HG02840 (cell line): ENCODE results near the gene ALPL.

Experiments used
- ATAC-seq: cut with Tn5 transposase; IDR thresholded peaks from one replicate; pipeline ENCODE4 v1.9.1; 2021; ENCODE audit warnings: mild to moderate bottlenecking, moderate library complexity, moderate number of reproducible peaks; ENCODE audit not compliant: unreplicated experiment, low FRiP score

Gene ALPL

GRCh38 chr1:21594935-21595897 is 86.0 kb downstream of the ALPL start:
- ATAC-seq: no peak

DNA sequence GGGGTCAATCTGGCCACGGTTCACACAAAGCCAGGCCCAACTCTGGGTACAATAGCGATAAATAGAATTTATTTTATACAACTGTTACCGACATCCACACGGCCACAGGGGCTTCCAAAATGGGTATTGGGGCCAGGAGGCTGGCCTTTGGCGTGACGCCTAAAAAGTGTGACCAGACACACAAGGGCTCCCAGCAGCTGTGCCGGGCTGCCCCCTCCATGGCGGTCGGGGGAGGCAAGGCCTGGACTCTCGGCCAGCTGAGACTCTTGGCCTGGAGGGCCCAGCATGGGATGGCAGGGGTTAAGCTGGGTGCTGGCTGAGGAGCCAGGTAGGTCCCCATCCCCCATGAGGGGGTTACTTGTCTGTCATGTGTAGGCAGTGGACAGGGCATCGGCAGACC is 87.0 kb downstream of the ALPL start:
- no peak for ATAC-seq

DNA sequence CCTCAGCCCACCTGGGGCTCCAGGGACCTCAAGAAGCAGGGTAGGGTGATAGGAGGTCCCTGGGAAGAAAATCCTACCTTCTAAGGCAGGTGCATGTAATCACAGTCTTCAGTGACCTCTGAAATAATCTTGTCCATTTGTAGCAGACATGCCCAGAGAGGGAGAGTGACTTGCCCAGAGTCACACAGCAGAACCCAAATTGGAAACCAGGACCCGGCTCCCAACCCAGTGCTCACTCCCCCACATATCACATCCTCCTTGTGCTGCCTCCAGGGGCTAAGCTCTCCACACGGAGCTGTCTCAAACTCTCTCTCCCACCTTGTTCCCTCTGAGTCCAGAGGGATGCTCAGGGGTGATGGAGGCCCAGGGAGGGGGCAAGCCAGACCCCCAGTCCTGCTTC is 87.4 kb downstream of the ALPL start:
- no peak for ATAC-seq

DNA sequence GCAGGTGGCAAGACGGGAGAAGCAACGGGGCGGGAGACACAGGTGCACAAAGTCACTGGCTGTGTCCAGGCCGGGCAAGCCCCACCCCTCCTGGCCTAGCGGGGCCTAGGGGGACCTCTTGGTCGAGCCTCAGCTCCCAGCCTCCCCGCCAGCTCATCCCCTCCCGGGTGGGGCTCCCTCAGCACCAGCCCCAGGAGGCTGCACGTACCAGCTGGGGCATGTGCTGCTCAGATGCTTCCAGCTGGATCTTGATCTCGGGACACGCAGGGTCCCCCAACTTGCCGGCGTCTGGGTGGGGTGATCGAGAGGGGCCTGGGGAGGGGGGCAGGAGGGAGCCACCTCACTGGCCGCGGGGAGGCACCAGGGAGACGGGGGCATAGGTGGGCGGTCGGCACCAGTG is 88.5 kb downstream of the ALPL start:
- no peak for ATAC-seq

- no peak for ATAC-seq
Measured at GRCh38 chr1:21598417-21598816, 89.2 kb downstream of the ALPL start.

- no peak for ATAC-seq
Measured at GRCh38 chr1:21598904-21599303, 89.7 kb downstream of the ALPL start.

DNA sequence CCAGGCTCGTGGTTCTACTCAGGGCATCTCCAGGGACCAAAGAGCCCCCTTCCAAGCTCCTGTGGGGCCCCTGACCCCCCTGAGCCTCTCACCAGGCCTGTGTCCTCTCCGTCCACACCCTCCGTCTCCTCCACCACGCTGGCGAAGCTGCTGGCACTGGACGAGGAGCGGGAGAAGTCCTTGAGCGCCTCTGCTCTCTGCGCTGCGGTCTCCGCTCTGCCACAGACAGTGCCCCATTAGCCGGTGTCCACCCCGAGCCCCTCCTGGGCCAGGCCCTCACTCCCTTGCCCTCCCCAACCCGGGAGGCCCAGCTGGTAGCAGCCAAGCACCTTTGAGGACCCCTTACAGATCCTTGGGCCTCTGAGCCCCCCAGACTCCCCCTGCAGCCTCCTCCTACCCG is 90.2 kb downstream of the ALPL start:
- no peak for ATAC-seq

GRCh38 chr1:21601278-21602048 is 92.2 kb downstream of the ALPL start:
- ATAC-seq: no peak

GRCh38 chr1:21603177-21604138 is 94.2 kb downstream of the ALPL start:
- ATAC-seq: no peak

DNA sequence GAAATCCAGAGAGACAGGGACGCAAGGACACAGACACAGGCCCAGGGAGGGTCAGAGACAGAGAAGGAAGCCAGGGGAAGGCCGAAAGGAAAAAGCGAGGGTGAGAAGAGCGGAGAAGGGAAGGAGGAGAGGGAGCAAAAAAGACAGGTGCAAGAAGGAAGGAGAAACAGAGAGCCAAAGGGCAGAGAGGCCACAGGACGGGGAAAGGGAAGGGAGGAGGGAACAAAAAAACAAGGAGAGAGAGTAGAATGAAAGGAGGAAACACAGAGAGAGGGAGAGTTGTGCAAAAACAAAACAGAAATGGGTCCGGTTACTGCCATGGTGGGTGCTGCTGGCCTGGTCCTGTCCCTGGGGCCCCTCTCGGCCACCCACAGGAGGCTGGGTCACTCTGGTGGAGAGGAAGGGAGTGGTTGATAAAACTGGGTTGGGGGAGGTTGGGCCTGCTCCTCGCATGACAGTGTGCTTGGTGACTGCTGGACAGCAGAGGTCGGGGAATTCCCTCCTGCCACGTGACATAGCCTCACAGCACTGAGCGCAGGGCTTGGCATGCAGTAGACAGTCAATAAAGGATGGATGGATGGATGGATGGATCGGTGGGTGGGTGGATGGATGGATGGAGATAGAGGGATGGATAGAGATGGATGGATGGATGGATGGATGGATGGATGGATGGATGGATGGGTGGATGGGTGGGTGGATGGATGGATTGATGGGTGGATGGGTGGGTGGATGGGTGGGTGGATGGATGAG is 95.2 kb downstream of the ALPL start:
- ATAC-seq: no peak

DNA sequence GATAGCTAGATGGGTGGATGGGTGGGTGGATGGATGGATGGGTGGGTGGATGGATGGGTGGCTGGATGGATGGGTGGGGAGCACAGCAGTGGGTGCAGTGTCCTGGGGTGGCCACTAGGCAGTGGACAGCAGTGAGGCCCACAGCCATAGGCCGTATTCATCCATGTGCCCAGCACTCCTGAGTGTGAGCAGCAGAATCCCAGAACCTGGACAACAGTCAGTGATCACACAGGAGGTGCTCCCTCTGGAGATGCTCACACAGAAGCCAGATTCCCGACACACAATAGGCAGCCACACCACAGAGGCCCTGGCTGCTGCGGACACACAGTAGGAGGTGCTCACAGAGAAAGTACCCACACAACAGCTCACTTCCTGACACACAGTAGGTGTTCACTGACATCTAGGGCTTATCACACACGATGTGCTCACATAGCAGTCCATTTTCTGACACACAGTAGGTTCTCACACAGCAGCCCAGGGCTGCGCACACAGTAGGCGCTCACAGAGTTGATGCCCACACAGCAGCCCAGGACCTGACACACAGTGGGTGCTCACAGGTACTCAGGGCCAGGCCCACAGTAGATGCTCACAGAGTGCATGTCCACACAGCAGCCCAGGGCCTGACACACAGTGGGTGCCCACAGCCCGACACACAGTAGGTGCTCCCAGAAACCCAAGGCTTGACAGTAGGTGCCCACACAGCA is 95.9 kb downstream of the ALPL start:
- no peak for ATAC-seq

GRCh38 chr1:21605964-21606705 is 96.9 kb downstream of the ALPL start:
- no peak for ATAC-seq

GRCh38 chr1:21607549-21608529 is 98.6 kb downstream of the ALPL start:
- ATAC-seq: no peak

DNA sequence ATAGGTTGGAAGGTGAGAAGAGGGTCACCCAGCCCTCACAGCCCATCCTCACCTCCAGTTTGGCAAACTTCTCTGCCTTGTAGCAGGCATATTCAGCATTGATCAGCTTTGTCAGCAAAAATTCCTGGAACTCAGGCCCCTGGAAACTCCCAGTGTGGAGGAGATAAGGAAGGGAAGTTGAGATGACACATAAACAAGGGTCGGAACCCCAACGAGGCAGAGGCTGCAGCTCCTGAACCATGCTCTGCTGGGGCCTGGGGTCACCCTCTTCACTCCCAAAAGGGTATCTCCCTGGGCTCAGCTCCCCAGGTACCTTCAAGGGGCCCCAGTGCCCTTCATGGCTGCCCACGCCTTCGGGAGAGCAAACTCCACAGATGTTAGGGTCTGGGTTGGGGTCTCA is 99.6 kb downstream of the ALPL start:
- no peak for ATAC-seq

DNA sequence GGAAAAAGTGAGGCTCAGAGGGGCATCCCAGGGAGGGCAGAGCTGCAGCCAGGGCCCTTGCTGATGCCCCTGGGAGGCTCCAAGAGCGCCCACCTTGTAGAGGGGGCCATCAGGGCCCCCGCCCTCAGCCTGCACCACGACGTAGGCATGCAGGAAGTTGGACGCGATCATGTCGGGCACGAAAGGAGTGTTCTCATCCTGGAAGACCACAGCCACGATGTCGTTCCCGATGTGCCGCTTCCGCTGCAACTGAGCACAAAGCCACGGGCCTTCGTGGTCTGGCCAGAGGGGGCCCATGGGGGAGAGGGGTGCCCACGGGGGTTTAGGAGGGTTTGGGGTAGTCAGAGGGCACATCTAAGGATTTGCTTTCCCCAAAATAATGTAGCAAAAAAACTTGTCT is 100.8 kb downstream of the ALPL start:
- ATAC-seq: no peak

- no peak for ATAC-seq
Measured at GRCh38 chr1:21610989-21611785, 102.0 kb downstream of the ALPL start.

DNA sequence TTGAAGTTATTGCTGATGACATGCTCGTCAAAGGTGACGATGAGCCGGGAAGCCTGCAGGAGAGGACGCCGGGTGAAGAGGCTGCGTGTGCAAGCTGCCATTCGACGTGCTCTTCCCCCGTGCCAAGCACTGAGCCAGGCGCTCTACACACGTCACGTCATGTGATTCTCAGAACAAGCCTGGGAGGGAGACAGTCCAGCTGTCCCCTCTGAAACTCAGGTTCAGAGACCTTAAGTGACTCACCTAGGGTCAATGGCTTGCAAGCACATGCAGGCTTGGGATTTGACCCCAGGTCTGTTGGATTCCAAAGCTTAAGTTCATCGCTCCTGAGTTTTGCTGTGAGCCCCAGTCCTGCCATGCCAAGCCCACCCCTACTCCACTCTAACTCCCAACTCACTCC is 102.8 kb downstream of the ALPL start:
- ATAC-seq: no peak
